Stimulated activated CD4-positive, alpha-beta T cell treated with anti-CD3 and anti-CD28 coated beads, TNF-alpha, amount 100 ng/mL, for 48 hours (primary cell): ENCODE measurements around the gene CPSF7.
A peak's percentile ranks its signal among the peaks of the same experiment; 100 is the strongest.
"Not testable (repeated sequence)": the region's sequence is repeated elsewhere in the genome, so short reads cannot be mapped to it uniquely, and the experiment has no call there.

Experiments
- DNase-seq, 3 donors: peaks; one replicate each; pipeline ENCODE4 v3.0.0-alpha.2; 2020; ENCODE audit warnings: low read depth in 3 of 3

CPSF7 gene

DNA sequence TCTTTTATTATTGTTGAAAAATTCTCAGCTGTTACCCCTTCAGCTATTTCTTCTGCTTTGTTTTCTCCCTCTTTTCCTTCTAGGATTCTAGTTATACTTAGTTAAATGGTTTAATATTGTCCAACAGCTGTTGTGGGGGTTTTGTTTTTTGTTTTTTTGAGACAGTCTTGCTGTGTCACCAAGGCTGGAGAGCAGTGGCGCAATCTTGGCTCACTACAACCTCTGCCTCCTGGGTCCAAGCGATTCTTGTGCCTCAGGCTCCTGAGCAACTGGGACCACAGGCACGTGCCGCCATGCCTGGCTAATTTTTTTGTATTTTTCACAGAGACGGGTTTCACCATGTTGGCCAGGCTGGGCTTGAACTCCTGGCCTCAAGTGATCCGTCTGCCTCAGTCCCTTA, 12.8 kb upstream of the CPSF7 start:
- DNase-seq = no peak

DNA sequence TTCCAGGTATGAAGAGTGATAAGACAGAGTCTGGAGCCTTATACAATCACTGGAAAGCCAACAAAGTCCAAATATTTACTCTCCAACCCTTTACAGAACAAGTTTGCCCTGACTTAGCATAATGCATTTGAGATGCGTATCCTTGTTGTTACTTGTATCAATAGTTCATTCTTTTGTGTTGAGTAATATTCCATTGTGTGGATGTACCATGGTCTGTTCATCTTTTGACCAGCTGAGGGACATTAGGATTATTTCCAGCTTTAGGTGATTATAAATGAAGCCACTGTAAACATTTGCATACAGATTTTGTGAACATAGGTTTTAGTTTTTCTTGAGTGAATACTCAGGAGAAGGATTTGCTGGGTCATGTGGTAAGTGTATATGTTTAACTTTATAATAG, 9.8 kb upstream of the CPSF7 start:
- no peak for DNase-seq

DNA sequence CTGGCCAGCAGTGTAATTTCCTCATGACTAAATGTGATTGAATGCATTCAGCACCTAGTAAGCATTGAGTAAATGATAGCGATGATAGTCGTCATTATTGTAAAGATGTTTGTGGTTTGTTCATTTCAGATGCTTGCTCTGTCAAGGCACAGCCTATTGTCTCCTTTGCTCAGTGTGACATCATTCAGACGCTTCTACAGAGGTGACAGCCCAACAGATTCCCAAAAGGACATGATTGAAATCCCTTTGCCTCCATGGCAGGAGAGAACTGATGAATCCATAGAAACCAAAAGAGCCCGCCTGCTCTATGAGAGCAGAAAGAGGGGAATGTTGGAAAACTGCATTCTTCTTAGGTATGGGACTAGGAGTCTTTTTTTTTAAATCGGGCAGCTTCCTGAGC, 7.7 kb upstream of the CPSF7 start:
- DNase-seq = no peak

DNA sequence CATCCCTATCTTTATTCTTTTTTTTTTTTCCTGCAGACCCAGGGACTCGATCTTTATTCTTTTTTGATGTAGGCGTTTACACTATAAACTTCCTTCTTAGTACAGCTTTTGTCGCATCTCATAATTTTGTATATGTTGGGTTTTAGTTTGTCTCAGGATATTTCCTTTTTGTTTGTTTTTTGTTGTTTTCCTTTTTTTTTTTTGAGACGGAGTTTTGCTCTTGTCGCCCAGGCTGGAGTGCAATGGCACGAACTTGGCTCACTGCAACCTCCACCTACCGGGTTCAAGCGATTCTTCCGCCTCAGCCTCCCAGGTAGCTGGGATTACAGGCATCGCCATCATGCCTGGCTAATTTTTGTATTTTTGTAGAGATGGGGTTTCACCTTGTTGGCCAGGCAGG, 1.1 kb upstream of the CPSF7 start:
- DNase-seq = not testable (repeated sequence)

DNA sequence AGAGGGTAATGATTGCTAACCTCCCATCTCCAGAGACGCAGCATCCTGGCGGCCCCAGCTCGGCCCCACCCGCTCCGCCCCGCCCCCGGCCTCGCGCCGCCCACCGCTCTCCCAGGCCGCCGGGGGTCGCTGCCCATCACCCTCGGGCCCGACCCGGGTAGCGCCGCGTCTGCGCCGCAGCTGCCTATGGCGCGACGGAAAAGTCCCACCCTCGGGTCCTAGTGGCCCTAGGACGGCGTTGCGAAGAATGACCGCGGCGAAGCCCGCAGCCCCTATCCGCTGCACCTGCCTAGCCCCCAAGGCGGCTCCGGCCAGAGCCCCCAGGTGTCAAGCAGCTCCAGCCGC, 457 bp downstream of the CPSF7 start:
- DNase-seq = peak; percentile 32 to 57 (median 40)

DNA sequence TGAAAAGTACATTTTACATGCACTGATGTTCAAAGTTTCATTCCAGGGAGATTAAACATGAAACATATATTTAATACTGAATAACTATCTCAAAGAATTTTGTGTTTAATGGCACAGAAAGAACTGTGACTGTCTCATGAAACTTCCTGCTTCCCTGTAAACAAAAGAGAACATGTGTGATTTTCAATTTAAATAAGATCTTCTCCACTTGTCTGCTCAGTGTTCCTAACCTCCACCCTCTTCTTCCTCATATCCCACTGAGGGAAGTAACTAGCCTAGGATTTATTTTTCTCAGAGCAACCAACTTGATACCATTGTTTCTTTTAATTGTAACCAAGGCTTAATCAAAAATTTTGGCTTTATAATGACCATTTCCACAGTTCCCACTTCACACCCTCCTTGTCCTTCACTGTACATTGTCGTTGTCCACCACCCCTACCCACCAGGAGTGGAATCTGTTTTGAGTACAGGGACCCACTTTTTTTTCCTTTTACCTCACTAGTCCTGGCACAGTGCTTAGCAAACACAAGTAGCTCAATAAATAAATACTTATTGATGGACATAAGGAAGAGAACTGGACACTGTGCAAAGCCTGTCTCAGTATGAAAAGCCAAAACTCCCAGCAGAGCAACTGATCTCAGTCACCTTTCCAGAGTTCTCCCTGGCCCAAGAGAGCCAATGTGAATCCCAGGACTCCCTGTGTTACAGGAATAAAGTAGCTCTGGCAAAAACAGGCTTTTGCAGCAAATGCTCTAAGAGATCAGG, 4.2 kb downstream of the CPSF7 start:
- no peak for DNase-seq

DNA sequence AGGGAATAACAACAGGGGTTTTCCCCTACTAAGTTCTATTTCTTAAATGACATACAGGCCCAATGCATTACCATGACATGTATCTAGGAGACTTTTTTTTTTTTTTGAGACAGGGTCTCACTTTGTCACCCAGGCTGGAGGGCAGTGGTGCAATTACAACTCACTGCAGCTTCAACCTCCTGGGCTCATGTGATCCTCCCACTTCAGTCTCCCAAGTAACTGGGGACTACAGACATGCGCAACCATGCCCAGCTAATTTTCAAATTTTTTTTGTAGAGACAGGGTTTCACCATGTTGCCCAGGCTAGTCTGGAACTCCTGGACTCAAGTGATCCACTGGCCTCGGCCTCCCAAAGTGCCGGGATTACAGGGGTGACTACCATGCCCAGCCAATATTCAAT, 7.5 kb downstream of the CPSF7 start:
- no peak for DNase-seq

DNA sequence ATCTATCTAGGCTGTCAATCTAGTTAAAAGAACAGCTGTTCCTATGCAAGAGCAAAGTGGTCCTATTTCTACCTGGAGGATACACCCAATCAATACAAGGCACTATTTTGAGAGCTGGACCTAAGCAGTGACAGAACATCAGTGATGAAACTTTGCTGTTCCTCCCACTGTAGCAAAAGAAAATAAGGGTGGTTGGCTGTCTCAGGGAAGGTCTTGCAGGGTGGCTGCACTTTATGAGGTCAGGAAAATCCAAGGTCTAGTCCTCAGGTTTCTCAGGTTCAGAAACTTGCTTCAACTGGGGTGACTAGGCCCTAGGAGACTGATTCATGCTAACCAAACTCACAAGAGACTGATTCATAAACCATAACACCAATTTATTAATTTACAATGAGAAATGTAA, 11.6 kb downstream of the CPSF7 start:
- DNase-seq = no peak

DNA sequence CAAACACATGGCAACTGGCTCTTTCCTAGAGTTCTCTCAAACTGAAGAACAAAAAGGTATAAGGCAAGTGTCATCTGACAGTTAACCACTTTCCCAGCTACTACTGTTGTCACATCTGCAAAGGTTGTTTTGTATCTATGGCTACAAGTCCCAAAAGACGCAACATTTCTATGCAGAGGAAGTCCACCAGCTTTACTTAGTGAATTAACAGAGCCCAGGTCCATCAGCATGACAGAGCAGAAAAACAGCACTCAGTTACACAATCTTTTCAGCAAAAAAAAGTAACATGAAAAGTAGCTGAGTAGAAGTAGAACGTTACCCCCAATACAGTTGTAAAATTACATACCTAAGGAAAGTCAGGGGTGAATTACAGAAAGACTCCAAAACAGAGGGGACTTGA, 12.1 kb downstream of the CPSF7 start:
- DNase-seq = no peak

DNA sequence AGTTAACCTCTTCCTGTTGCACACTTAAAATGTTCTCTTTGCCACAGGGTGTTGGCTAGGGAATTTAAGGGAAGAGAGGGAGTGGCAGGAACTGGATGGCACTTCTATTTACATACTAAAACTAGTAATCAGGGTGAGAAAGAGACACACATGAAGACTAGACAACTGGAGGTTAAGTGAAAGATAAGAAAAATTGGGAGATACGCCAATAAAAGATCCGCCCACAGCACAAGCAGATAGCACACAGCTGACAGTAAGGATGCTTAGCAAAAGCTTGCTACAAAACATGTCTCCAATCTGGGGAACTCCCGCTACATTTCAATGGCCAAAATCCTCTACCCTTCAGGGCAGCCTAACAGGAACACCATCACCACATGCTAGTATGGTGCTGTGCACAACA, 12.8 kb downstream of the CPSF7 start:
- no peak for DNase-seq

DNA sequence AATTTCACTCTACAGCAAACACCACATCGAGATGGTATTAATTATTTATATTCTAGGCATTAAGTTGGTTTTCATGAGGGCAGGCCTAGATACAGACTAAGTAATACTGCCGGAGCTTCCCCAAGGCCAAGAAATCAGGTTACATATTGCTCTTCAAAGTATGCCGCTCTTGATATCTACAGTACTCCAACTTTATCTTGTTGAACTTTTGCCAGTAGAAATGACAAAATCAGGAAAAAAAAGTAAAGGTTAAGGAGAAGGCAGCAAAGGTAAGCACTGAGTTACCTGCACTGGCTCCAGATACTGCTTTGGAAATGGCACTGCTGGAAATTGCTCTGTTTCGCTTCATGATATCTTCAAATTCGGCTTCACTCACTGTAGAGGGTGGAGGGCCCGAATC, 14.4 kb downstream of the CPSF7 start:
- DNase-seq = no peak

DNA sequence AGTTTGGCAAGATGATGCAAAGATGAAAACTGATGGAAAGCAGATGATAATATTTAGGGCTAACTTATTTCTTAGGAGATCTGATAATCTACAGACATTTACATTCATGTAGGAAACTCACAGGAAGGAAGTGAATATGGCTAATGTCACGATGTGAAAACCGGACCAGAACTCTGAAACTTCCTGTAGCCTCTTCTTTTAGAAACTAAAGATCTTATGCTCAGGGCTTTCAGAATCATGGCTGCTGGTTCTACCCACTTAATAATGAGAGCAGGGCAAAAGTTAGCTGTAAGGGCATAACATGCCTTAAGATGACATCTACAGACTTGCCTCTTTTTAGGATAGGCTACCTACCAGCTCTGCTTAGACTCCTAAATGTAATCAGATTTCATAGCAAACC, 15.2 kb downstream of the CPSF7 start:
- DNase-seq = no peak

DNA sequence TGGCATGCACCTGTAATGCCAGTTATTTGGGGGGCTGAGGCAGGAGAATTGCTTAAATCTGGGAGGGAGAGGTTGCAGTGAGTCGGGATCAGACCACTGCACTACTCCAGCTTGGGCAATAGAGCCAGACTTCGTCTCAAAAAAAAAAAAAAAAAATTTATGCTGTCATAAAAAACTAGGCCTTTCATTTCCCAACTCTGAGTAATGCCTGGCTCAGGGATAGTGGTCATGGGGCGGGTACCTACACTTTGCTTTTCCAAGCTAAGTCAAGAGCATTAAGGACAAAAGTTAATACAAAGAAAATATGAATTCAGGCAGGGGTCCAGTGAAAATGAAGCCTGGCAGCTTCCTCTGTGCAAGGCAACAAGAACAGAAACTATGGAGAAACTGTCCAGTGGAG, 16.3 kb downstream of the CPSF7 start:
- DNase-seq = no peak

DNA sequence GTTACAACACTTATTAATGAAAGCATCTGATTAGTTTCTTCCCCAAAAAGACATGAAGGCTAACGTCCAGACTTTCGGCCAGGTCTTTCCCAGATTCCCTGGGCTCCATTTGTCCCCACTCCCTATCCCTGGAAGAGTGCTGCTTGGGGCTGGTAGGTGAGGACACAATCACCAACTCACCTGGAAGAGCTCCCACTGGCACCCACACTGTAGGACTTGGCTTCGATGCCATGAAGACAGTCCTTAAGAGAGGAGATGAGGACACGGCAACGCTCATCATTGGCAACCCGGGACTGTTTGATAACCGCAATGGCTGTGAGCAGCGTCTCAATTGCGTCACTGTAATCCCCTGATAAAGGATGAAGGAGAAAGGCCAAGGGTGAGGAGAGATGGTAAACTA, 18.2 kb downstream of the CPSF7 start:
- DNase-seq = no peak

DNA sequence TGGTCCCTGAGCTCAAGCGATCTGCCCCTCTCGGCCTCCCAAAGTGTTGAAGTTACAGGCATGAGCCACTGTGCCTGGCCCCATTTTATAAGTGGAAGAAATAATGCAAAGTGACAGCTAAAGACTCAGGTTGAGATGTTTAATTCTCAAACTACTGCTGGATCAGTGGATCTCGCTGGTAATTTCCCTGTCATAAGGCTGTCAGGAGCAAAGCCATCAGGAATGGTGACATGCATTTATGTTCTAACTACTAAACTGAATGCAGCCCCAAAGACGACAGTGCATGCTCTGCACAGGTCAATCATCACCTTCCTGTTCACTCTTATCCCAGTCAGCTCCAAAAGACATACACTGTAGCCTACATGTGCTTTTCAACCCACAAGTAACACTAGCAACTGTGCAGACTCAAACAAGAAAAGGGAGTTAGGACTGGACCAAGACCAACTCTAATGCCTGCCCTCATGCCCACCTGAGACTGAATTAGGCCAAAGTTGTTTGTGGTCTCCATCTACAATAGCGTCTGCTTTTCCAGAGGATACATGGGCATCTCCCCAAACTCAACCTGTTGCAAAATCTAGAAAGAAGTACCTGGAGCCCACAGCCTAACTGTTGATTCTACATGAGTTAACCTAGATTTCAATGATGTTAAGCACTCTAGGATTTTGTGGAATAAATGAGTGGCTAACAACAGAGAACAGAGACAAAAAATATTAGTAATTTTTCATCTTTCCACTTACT, 22.6 kb downstream of the CPSF7 start:
- no peak for DNase-seq

DNA sequence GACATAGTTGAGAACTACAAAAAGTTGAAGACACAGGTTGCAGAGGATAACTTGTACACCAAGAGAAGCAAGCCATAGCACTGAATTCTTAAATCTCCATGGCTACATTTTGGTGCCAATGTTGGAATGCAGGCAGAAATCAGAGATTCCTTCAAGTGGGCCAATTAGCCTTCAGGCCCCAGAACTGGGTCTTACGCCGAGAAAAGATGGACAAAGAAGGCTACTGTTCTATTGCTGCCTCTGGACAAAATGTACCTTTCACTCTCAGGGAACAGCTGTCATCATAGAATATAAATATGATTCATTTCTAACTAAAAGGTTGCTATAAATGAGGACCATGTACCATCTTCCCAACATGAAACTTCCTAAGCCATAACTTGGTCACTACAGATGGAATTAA, 23.7 kb downstream of the CPSF7 start:
- DNase-seq = no peak

DNA sequence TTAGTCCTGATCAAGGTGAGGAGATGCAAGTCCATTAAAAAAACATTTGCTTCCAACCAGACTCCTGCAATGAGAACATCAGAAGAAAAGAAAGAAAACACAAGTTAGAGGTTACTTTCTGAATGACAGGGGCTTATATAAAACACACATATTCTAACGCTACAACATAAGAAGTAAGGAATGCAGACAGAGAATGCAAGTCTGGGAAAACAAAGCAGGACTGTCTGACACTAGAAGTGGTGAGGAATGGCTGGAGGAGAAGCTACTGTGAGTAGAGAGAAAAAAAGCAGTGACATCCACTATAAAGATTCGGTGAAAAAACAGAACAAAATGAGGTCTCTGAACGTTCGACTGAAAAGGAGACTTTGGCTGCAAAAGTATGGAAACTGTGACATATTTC, 25.1 kb downstream of the CPSF7 start:
- no peak for DNase-seq

DNA sequence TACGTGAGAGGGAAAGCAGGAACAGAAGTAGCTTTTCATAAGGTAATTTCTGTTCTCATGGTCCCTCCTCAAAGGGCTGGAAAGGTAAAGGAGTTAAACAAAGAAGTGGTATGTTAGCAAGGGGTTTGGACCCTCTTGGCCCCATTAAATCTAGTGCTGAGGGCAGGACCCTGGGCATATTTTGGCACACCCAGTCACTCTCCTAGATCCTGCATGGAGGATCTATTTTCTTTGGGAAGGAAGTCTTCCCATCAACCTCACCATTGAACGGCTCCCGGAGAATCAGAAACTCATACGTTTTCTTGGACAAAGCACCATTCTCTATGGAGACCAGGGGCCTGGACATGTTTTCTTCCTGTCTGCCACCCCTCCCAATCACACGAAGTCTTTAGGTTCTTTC, 25.7 kb downstream of the CPSF7 start:
- no peak for DNase-seq

DNA sequence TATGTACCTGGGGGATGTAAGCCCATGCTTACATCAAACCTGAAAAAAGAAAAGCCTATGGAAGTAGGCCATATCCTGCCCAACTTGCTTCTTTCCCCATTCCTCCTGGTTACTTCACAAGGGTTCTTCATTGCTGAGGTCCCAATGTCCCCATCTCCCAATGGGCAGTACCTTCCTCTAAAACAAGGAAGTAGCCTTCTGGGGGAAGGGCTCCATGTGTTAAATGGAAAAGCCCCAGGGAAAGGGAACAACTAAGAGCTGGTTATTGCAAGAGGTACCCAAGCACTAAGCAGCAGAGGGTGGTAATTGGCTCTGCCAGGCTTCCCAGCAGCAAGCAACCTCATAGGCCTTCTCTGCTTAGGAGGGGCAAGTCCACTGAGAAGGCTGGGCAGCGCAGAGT, 26.1 kb downstream of the CPSF7 start:
- DNase-seq = no peak

DNA sequence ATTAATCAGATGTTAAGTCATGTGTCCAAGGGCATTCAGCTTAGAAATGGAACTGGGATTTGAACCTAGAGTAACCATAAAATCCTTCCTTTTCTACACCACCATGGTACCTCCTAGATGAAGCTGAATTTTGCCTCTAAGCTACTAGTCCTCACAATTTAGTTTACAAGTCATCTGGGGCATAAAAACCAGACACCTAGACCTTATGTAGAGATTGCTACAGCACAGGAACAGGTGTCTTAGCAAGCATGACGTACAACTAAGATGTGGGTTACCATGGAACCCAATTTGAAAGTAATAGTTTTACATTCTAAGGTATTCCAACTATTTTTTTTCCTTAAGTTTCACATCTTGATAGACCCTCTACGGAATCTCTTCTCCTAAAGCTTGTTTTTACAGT, 28.2 kb downstream of the CPSF7 start:
- DNase-seq = no peak

DNA sequence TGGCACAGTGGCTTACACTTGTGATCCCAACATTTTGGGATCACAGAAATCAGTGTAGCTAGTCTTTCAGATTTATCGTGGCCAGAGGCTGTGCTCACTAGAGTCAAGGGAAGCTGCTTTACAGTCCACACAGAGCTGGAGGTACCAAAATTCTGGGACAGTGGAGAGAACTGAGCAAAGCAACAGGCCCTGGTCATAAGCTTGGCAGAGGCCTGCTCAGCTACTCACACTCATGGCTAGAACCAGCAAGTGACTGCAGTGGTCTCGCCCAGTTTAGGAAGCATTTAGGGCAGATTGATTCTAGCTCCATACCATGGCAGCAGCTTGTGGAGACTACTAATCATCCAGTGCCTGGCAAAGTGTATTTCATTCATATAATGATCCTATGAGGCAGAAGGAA, 28.6 kb downstream of the CPSF7 start:
- no peak for DNase-seq

DNA sequence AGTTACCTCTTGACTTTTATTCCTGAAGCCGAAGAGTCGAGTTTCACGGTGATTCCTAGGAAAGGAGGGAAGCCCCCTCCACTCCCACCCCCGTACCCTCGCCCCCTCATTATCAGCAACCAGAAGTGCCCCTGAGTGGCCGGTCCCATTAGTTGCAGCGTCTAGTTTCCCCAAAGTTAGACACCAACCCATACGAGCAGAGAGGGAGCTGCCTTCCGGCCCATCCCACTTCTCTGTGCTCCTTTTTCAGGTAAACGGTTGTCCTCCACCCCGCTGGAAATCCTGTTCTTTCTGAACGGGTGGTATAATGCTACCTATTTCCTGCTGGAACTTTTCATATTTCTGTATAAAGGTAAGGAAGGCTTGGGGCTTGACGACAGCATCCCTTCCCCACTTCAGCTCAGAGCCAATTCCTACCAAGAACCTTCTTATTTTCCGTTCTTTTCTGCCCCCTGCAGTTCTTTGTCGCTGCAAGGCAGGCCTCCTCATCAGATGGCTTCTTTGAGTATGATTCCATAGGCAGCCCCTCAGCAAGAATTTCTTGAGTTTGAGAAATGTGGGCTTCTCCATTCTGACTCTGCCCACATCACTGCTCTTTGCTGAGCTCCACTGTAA, 36.7 kb downstream of the CPSF7 start:
- DNase-seq = no peak

DNA sequence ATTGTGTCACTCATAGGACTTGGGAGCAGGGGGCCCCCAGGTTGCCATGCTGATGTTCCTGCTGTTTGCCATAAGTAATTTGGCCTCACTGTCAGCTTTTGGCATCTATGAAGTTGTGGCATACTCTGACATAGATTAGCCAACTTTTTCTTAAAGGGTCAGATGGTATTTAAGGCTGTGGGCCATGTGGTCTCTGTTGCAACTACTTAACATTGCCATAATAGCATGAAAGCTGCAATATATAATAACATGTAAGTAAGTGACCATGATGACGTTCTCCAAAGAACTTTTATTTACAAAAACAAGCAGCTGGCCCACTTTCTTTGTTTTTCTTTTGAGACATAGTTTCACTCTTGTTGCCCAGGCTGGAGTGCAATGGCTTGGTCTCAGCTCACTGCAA, 39.6 kb downstream of the CPSF7 start:
- no peak for DNase-seq
